HG02852 (cell line): ENCODE measurements around the gene COQ2.
"Not testable (repeated sequence)": the region's sequence is repeated elsewhere in the genome, so short reads cannot be mapped to it uniquely, and the experiment has no call there.

ENCODE experiments used
- ATAC-seq: cut with Tn5 transposase; IDR thresholded peaks from one replicate; pipeline ENCODE4 v1.9.1; 2021; ENCODE audit warnings: mild to moderate bottlenecking, moderate library complexity; ENCODE audit not compliant: unreplicated experiment

Gene COQ2

DNA sequence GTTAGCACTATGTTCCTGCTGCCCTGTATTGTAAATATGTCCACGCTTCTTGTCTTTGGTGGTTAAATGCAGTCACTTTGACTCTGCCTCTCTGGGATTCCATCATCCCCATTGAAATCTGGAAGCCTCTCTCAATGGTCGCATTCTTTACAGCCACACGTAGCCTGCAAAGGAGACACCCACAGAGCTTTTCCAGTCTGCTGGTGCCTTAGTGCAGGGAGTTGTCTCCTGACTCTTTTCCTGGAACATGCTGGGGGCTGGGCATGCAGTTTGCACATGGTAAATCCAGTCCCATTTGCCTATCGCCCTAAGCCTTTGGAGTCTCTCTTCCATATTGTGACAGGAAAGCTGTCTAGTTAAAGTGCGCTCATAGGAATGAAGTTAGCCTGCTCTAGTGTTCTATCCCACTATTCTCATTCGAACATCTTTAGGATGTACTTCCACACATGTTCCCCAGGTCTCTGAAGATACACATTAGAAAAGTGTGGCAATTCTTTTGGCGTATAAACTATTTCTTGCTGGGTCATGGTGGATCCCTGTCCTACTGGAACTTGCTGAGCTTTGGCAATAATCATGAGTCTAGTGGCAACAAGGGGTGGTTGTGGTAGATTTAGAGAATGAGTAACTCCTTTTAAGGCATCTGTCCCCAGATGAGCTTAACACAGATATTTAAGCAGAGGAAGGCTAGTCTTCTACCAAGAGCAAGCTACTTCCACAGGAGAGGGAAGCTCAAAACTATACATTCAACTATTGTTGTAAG is 33.7 kb downstream of the COQ2 start:
- no peak for ATAC-seq

DNA sequence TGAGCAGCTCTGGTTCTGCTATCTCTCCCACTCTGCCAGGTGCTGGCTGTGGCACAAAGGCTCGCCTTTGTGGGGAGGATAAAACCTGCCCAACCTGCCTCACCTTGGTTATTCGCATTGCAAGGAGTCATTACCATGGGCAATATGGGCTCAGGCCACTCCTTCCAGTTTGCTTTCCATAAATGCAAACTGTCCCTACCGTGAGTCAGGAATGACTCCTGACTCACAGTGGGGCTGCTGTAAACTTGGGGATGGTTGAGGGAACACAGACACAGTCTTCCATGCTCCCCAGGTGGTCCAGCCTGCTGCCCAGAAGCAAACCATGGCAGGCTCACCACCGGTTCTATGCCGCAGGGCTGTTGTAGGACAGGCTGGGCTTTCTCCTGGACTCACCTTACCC is 36.1 kb downstream of the COQ2 start:
- ATAC-seq: no peak

DNA sequence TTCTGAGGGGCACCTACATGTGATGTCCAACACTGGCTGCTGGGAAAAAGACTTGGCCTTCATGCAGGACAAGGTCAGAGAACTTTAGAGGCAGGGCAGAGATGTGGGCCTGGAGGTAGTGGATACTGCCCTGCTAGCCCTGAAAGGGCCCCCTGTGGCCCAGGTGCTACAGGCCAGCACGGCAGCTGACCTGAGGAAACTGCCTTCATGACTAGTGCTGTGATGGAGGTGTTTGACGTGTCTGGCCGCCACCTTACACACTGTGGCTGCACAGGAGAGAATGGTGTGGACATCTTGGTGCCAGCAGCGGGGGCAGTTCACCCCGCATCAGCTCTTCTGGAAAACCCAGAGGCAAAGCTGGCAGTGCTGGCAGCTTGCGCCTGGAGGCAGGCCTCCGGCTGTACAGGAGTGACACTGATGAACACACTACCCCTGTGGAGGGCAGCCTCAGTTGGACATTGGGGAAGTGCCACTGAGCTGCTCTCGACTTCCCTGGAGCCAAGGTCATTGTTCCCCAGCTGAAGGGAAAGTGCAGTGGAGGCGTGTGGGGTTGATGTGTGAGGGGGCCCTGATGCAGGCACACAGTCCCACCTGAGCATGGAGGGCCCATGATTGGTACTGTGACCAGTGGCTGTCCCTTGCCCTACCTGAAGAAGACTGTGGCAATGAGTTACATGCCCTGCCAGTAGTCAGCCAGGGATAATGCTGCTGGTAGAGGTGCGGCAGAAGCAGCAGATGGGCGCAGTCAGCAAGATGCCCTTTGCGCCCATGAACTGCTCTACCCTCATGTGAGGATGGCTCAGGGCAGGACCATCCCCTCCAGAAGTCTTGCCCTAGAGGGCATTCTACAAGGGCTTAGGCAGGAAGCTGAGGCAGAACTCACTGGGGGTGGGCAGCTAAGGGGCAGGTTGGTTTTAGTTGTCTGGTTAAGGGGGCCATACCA is 36.9 kb downstream of the COQ2 start:
- ATAC-seq: no peak

DNA sequence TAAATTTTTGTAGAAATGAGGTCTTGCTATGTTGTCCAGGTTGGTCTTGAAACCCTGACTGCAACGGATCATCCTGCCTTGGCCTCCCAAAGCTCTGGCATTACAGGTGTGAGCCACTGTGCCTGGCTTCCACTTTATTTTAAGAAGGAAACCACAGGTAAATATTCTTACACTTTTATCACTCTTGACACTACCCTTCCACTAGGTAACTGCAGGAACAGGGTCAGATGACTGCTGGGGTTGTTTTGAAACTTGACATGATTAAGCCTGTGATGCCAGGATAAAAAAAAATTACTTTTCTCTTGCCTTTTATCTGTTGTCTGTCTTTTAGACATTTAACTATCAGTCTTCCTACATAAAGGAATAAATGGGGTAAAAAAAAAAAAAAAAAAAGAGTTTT is 43.5 kb downstream of the COQ2 start:
- no peak for ATAC-seq

DNA sequence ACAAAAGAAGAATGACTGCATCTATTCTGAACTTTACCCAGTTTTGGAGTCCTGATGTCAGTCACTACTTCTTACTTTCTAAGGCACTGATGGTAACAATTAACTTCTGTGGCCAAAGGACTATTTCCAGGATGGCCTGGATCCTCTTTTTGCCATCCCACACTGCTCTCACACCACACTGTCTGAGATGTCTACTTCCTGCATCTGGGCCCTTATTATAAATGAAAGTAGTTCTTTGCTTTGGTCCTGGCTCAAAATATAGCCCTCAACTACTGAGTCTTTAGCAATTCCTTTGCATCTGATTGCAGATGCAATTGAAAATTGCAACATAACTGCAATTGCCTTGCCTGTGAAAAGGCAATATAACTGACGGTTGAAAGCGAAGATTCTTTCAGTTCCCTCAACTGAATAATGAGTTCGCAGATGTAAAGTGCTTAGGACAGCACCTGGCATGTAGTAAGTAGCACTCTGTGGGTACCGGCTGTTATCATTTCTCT is 44.2 kb downstream of the COQ2 start:
- ATAC-seq: peak; percentile 86

DNA sequence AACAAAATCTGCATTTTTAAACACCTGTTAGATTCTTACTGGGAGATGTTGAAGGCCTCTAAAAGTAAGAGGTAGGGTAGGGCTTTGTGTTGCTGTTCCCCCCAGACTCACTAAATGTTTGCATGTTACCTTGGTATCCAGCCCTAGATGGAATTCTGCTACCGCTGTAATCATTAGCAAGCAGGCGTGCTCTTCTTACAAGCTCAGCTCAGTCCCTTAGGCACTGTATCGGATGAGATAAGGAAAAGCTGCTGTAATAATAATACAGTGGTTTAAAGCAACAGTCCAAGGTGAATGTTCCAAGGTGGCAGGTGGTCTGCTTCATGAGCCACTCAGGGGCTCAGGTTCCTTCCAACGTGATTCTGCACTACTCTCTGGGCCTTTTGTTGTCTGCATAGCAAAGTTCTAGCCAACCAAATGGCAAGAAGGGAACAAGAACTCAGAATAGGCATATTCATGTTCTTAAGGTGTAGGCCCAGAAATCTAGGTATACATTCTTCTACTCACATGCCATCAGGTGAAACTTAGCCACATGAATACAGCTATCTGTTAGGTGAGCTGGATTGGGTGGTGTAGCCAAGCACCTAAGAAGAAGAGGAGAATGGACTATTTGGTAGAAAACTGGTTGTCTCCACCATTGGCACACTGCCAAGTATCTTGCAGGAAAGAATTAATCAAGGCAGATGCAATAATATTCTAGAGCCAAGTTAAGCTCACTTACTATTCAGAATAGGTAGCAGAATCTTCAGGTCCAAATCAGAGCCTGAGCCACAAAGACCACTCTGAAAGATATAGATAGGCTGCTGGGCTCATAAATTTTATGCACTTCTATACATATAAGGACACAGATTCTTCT is 46.0 kb downstream of the COQ2 start:
- no peak for ATAC-seq

DNA sequence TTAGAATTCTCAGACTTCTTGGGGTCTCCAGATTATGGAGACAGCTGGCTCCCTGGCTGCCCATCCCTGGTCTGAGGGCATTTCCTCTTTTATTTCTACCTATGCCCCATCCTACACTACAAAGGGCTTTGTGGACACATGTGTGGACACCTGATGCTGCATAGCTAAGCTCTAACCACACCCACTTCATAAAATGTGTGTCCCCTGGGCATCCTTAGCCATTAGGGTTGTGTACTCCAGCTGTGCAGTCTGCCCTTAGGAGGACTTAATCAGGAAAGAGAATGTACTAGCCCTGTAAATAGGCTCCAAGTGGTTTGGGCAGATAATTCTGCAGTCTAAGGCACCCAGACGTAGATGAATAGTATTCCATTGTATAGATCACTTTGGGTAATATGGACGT is 47.0 kb downstream of the COQ2 start:
- no peak for ATAC-seq

DNA sequence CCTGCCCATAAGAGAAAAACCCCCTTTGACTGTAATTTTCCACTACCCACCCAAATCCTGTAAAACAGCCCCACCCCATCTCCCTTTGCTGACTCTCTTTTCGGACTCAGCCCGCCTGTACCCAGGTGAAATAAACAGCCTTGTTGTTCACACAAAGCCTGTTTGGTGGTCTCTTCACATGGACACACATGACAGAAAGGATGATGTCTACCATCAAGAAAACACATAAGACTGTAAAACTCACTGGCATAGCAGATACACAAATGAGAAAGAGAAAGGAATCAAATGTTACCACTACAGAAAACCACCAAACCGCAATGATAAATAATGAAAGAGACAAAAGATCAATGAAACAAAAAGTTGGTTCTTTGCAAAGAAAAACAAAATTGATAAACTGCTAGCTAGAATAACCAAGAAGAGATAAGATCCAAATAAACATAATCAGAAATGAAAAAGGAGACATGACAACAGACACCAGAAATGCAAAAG is 48.9 kb downstream of the COQ2 start:
- ATAC-seq: peak; percentile 30

DNA sequence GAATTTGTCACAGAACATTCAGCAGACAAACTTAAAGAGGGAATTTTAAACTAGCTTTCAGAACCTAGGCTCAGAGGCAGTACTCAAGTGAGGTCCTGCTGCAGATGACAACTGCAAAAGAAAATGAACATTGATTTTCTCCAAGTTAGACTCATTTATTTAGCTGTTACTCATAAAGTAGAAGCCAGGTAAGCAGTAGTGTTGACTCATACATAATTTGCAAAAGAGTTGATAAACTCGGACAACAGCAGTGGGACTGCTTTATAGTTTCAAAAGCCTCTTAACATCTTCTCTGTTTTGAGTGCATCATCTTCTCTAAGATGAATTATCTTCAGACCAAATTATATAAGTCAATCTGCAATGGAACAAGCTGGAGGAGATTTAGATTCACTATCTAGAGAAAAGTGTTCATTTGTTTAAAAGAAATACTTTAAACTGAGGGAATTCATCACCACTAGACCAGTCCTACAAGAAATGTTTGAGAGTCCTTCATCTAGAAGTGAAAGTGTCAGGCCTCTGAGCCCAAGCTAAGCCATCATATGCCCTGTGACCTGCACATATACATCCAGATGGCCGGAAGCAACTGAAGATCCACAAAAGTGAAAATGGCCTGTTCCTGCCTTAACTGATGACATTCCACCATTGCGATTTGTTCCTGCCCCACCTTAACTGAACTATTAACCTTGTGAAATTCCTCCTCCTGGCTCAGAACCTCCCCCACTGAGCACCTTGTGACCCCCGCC is 49.5 kb downstream of the COQ2 start:
- no peak for ATAC-seq

DNA sequence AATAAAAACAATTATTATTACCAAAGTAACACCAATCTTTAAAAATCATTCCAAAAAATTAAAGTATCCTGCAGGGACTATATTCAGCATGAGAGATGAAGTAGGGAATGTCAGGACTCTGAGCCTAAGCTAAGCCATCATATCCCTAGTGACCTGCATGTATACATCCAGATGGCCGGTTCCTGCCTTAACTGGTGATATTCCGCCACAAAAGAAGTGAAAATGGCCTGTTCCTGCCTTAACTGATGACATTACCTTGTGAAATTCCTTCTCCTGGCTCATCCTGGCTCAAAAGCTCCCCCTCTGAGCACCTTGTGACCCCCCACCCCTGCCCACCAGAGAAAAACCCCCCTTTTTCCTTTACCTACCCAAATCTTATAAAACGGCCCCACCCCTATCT is 50.2 kb downstream of the COQ2 start:
- not testable (repeated sequence) for ATAC-seq

DNA sequence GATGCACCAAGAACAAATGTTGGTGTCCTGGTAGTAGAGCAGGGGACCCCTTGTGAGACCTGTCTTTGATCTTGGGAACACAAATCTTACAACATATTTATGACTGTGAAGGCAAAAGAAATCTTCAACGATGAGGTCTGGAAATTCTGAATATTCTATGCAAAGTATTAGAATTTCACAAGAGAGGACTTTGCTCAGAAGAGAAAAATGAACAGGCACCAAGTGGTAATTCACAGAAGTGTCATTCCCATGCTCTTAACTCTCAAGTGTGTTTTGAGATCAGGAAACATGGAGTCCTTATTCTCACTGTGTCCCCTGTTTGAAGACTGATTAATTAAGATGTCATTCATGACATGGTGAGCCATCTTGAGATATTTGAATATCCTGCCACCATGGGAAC is 52.5 kb downstream of the COQ2 start:
- ATAC-seq: no peak

DNA sequence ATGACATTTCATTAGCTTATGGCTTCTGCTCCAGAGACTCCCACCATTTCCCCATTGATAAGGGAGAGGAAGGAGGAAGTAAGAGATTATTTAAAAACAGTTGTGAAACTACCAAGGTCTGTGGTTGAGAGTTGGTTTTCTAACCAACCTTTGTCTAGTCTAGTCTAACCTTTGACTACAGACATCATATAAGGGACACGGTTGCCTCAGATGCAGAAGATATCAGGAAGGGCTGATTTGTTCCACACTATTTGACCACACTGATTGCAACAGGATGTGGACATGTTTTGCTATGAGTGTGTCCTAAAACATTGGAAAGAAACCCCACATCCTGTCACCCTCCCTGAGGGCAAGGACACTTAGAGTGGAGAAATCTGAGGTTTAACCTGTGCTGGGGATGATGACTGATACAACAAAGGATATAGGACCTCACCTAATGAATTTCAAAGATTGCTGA is 53.0 kb downstream of the COQ2 start:
- ATAC-seq: peak; percentile 67

DNA sequence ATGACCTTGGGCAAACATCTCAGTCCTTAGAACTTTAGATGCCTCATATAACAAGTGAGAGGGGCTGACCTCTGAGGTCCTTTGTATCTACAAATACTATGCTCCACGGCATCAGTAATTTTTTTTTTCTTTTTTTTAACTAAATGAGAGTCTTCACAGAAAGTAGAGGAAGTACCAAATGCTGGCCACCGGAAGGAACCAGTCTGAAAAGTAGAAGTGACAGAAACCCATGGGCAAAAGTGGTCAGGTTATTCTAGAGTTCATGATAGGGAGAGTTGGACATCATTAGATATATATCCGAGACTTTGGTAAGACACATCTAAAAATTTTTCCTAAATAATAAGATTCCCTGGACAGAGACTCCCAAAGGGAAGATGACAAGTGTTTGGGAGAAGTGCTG is 53.7 kb downstream of the COQ2 start:
- no peak for ATAC-seq

DNA sequence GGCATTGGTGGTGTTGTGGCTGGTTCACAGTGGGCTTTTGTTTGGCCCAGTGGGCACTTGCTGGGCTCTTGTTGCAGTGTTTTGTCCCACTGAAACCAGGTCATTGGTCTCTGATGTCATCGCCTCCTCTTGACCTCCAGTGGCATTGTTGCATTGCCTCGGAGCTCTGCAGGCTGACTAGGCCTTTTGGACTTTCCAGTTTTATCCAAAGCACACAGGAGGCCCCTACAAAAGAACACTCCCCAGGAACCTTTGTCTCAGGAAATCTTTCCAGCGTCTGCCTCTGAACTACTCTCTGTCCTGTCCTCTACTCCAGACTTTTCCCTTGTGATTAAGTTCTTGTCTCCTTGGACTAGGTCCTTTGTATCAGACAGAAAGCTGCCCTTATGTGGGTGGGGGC is 54.8 kb downstream of the COQ2 start:
- no peak for ATAC-seq

DNA sequence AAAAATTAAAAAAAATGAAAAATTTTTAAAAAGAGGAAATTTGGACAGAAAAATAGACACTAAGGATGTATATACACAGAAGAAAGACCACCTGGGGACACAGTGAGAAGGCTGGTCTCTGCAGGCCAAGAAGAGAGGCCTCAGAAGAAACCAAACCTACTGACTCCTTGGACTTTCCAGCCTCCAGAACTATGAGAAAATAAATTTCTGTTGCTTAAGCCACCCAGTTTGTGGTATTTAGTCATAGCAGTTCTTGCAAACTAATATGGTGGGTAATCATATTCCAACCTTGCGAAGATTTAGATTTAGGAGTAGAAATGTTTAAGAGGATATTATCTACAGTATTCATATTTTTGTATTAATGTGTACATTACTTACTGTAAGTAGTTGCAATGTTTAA is 56.4 kb downstream of the COQ2 start:
- ATAC-seq: no peak

DNA sequence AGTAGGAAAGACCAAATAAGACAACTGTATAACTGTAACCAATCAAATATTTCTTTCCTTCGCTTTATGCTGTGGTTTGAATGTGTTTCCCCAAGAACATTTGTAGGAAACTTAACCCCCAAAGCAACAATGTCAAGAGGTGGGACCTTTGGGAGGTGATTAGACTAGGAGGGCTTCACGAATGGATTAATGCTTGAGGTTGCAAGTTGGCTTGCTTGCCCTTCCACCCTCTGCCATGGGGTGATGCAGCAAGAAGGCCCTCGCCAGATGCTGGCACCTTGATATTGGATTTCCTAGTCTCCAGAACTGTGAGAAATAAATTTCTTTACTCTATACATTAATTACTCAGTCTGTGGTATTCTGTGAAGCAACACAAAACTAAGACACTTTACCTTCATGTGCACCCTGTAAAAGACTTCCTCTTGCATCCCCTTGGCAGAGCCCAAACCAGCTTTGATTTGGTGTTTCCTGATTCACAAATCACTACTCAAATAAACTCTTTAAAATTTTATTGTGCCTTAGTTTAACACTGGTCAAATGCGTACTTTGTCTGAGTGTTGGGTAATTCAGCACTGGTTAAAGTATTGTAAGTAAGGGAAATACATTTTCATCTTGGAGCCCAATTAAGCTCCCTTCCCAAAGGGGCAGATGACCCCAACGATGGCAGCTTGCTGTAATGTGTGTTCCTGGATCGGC is 59.9 kb downstream of the COQ2 start:
- no peak for ATAC-seq

DNA sequence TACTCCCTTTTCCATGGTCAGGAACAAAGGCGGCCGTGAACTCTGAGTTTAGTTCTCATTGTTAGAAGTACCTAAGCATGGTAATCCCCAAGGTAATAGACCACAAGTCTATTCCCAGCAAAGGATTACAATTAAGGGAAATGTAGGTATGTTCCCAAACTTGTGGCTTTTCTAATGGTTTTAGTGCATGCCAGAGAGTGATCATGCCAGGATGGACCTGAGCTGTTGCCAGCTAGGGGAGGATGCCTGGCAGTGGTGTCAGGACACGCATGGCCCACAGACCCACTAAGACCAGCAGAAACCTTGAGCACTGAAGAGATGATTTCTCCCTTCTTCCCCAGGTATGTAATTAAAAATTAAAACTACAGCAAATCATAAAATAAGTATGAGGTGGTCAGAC is 60.8 kb downstream of the COQ2 start:
- ATAC-seq: no peak

DNA sequence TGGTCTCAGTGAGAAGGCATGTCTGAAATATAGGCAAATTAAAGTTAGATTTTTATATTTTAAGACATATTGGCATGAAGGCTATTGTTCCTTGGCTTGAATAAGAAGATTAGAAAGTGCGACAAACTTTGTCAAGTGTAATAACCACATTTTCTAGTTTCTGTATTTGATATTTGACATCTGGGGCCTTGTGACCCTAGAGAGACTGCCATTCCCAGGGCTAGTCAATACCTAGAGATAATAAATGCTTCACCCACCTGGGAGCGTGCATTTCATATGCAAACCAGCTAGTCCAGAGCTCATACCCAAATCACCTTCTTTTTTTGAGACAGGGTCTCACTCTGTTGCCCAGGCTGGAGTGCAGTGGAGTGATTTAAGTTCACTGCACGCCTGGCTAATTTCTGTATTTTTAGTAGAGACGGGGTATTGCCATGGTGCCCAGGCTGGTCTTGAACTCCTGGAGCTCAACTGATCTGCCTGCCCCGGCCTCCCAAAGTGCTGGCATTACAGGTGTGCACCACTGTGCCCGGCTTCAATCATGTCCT is 62.6 kb downstream of the COQ2 start:
- ATAC-seq: peak; percentile 52
